ENCODE data around the gene LRCH4.

LRCH4 gene

DNA sequence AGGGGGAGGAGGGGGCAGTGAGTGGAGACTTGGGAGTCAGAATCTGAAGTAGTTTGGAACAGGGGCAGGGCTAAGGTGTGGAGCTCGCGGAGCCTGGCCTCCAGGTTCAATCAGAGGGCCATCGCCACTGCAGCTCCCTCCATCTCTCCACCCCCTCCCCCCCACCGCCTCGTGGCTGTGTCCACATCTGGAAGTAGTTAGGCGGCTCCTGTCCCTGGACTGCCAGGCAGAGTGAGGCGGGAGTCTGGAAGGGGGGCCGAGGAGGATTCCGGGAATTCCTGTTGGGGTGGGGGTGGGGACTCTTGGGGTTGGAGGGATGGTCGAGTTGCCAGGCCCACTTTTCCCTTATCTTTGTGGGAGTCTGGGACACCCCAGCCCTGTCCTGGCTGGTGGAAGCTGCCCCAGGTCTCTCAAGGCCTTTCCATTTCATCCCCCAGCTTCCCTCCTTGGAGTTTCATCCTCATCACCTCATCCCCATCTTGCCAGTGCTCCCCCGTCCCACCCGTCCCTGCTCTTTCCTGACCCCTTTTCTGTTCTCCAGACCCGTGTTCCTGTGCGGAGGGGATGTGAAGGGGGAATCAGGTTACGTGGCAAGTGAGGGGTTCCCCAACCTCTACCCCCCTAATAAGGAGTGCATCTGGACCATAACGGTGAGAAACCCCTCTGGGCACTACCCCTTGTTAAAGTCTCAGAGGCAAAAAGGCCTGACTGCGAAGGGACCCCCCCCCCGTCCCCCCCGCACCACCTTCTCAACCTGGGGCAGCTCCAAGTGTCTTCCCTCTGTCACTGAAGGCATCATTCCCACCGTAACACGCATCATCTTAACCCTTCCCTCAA, 17.2 kb upstream of the LRCH4 start:
- Histone ChIP-seq H3K36me3 (ENCODE audit: control insufficient read depth, insufficient read depth, low read length) (no peaks in the 10 kb centered on the region), H3K9ac (ENCODE audit: low read length) (no peak overlapping the region), H3K27ac (ENCODE audit: low read depth, low read length) (peak overlapping the region; percentile 74), H3K4me1 (ENCODE audit: control insufficient read depth, insufficient read depth, low read length) (peaks cover 2% of the 10 kb centered on the region), H3K4me3 (ENCODE audit: low read length) (peak overlapping the region; percentile 59), H3K27me3 (ENCODE audit: control insufficient read depth, insufficient read depth, low read length) (no peaks in the 10 kb centered on the region)

DNA sequence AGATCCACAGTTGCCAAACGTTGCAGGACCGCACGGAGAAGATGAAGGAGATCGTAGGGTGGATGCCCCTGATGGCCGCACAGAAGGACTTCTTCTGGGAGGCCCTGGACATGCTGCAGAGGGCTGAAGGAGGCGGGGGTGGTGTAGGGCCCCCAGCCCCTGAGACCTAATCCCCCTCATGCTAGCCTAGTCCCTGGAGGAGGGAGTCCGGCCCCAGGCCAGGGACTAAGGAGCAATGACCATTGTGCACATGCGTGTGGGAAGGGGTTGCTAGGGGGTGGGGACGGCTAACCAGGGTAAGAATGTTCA, 14.8 kb upstream of the LRCH4 start:
- H3K4me1 ChIP-seq (ENCODE audit: control insufficient read depth, insufficient read depth, low read length) = peaks cover 2% of the 10 kb centered on the region
- no peaks in the 10 kb centered on the region for H3K36me3 ChIP-seq (ENCODE audit: control insufficient read depth, insufficient read depth, low read length)
- no peak overlapping the region for H3K4me3 ChIP-seq (ENCODE audit: low read length)
- H3K27me3 ChIP-seq (ENCODE audit: control insufficient read depth, insufficient read depth, low read length) = no peaks in the 10 kb centered on the region
- no peak overlapping the region for H3K27ac ChIP-seq (ENCODE audit: low read depth, low read length)
- H3K9ac ChIP-seq (ENCODE audit: low read length) = no peak overlapping the region

DNA sequence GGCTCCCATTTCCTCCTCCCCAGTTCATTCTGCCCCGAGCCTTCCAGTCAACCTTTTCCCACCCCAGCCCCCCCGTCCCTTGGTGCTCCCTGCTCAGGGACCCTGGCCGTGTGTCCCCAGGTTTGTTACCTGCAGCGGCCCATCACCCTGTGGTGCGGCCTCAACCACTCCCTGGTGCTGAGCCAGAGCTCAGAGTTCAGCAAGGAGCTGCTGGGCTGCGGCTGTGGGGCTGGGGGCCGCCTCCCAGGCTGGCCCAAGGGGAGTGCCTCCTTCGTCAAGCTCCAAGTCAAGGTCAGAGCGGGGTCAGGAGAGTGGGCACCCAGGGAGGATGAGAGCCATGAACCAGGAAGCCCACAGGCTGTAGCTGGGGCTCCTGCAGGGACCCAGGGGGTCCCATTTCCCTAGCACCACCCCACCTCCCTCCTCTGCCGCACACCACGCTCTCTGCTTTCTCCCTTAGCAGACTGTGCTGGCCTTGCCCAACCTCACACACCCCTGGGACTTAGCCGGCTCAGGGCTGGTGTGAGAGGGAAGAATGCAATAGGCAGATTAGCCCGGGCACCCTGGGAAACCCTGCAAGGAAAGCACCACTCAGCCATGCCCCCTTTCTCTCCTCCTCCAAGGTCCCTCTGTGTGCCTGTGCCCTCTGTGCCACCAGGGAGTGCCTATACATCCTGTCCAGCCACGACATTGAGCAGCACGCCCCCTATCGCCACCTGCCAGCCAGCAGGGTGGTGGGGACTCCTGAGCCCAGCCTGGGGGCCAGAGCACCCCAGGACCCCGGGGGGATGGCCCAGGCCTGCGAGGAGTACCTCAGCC, 14.2 kb upstream of the LRCH4 start:
- Histone ChIP-seq H3K4me3 (ENCODE audit: low read length) (no peak overlapping the region), H3K4me1 (ENCODE audit: control insufficient read depth, insufficient read depth, low read length) (peaks cover 2% of the 10 kb centered on the region), H3K27ac (ENCODE audit: low read depth, low read length) (no peak overlapping the region), H3K9ac (ENCODE audit: low read length) (no peak overlapping the region), H3K27me3 (ENCODE audit: control insufficient read depth, insufficient read depth, low read length) (no peaks in the 10 kb centered on the region), H3K36me3 (ENCODE audit: control insufficient read depth, insufficient read depth, low read length) (no peaks in the 10 kb centered on the region)

DNA sequence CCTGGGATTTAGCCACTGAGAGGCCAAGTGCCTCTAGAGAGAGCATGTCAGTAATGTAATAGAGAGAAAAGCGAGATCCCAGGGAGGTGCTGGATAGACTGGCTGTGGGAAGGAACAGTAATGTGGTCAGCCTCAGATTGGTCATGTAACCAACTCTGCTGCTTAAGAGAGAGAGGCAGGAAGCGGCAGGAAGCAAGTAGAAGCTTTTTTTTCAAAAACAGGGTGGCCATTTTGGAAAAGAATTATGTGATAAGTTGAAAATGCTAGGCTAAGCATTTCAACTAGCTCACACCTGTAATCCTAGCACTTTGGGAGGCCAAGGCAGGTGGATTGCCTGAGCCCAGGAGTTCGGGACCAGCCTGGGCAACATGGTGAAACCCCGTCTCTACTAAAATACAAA, 12.5 kb upstream of the LRCH4 start:
- Histone ChIP-seq H3K9ac (ENCODE audit: low read length) (no peak overlapping the region), H3K4me1 (ENCODE audit: control insufficient read depth, insufficient read depth, low read length) (no peaks in the 10 kb centered on the region), H3K27me3 (ENCODE audit: control insufficient read depth, insufficient read depth, low read length) (no peaks in the 10 kb centered on the region), H3K27ac (ENCODE audit: low read depth, low read length) (no peak overlapping the region), H3K4me3 (ENCODE audit: low read length) (no peak overlapping the region), H3K36me3 (ENCODE audit: control insufficient read depth, insufficient read depth, low read length) (no peaks in the 10 kb centered on the region)

DNA sequence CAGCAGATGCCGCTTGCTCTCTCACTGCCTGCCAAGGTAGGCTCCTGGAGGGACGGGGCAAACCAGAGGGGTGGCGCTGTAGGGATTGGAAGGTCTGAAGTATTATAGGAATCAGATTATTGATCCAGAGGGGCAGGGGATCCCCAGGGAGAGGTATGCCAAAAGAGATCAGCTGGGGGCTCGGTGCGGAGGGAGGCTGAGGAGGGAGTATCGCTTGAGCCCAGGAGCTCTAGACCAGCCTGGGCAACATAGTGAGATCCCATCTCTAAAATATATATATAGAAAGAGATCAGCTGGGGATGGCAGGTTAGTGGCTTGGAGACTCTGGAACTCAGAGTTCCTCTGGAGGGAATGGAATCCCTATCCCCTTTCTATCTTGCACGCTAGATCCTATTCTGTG, 9.3 kb upstream of the LRCH4 start:
- Histone ChIP-seq H3K4me3 (ENCODE audit: low read length) (no peak overlapping the region), H3K27me3 (ENCODE audit: control insufficient read depth, insufficient read depth, low read length) (peaks cover 2% of the 10 kb centered on the region), H3K27ac (ENCODE audit: low read depth, low read length) (no peak overlapping the region), H3K36me3 (ENCODE audit: control insufficient read depth, insufficient read depth, low read length) (no peaks in the 10 kb centered on the region), H3K4me1 (ENCODE audit: control insufficient read depth, insufficient read depth, low read length) (no peaks in the 10 kb centered on the region), H3K9ac (ENCODE audit: low read length) (no peak overlapping the region)

DNA sequence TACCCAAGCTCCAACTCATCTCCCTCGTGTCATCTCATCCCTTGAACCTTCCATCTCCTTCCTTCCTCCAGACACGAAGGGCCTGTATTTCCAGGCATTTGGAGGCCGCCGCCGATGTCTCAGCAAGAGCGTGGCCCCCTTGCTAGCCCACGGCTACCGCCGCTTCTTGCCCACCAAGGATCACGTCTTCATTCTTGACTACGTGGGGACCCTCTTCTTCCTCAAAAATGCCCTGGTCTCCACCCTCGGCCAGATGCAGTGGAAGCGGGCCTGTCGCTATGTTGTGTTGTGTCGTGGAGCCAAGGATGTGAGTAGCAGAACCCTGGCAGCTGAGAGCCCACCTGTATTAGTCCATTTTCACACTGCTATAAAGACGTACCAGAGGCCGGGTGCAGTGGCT, 5.7 kb upstream of the LRCH4 start:
- Histone ChIP-seq H3K4me3 (ENCODE audit: low read length) (no peak overlapping the region), H3K4me1 (ENCODE audit: control insufficient read depth, insufficient read depth, low read length) (no peaks in the 10 kb centered on the region), H3K36me3 (ENCODE audit: control insufficient read depth, insufficient read depth, low read length) (no peaks in the 10 kb centered on the region), H3K27me3 (ENCODE audit: control insufficient read depth, insufficient read depth, low read length) (peaks cover 3% of the 10 kb centered on the region), H3K9ac (ENCODE audit: low read length) (no peak overlapping the region), H3K27ac (ENCODE audit: low read depth, low read length) (no peak overlapping the region)

DNA sequence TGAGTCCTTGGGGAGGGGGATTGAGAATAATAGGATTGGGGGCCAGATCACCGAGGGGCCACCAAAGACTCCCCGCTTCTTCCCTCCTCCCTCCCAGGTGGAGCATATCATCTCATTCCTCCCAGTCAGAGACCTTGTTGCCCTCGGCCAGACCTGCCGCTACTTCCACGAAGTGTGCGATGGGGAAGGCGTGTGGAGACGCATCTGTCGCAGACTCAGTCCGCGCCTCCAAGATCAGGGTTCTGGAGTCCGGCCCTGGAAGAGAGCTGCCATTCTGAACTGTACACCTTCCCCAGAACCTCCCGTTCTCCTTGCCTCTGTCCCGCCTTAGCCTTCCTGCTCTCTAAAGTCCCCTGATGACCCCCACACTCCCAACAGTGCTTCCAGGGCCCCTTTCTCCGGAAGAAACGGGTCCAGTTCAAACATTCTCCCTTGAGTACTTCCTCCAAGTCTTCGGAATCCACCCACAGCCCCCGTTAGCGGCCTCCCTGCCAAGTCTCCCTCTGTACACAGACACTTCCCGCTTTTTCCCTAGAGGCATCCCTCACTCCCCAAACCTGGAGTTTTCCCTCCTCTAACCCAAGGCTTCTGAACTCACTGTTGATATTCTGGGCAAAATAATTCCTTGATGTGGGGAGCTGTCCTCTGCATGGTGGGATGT, 4.3 kb upstream of the LRCH4 start:
- no peak overlapping the region for H3K9ac ChIP-seq (ENCODE audit: low read length)

DNA sequence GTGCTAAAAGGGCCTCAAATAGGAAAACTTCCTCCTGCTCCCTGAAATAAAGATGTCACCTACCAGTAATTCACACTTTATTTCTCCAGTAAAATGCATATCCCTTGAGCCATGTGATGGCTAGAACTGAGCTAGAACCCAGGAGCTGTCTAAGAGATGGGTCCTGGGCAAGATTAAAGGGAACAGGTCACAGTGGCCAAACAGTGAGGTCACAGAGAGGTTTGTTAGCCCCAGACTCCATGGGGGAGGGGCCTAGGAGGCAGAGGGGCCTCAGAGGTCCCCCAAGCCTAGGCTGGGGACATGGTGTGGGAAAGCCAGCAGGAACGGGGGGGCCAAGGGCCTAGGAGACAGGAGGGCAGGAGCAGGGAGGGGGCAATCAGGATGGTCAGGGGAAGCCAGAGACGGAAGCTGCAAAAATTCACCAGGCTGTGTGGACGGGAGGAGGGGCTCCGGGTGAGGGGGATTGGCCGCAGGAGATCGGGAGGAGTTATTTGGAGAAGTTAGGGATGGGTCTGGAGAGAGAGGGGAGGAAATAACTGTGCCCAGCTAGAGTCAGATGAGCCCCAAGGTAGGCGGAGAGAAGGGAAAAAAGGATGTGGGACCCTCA, 3.5 kb upstream of the LRCH4 start:
- no peak overlapping the region for H3K27ac ChIP-seq (ENCODE audit: low read depth, low read length)
- H3K4me3 ChIP-seq (ENCODE audit: low read length) = peak overlapping the region; percentile 34
- H3K9ac ChIP-seq (ENCODE audit: low read length) = no peak overlapping the region
- no peaks in the 10 kb centered on the region for H3K36me3 ChIP-seq (ENCODE audit: control insufficient read depth, insufficient read depth, low read length)
- peaks cover 3% of the 10 kb centered on the region for H3K27me3 ChIP-seq (ENCODE audit: control insufficient read depth, insufficient read depth, low read length)
- peaks cover 10% of the 10 kb centered on the region for H3K4me1 ChIP-seq (ENCODE audit: control insufficient read depth, insufficient read depth, low read length)

More for the DNA sequence above, 4.3 kb upstream of the LRCH4 start:
- Histone ChIP-seq H3K4me3 (ENCODE audit: low read length) (peak overlapping the region; percentile 34), H3K36me3 (ENCODE audit: control insufficient read depth, insufficient read depth, low read length) (no peaks in the 10 kb centered on the region), H3K27ac (ENCODE audit: low read depth, low read length) (peak overlapping the region; percentile 56), H3K4me1 (ENCODE audit: control insufficient read depth, insufficient read depth, low read length) (peaks cover 3% of the 10 kb centered on the region), H3K27me3 (ENCODE audit: control insufficient read depth, insufficient read depth, low read length) (peaks cover 3% of the 10 kb centered on the region)

DNA sequence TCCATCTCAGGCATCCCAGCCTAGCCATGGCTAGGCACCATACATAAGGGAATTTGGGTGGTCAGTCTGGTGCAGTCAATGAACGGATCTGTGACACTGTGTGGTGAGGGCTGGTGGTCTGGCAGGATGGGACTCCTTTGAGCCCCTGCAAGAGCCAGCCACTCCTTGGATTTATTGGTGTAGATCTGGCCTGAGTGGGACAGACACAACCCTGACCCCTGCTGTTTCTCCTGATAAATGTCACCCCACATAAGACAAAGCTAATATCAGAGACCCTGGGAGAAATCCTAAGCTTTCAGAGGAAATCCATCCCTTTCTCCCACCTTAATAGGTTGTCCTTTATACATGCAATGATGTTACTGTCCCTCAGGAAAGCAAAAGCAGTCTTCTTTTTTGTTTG, 2.5 kb upstream of the LRCH4 start:
- peaks cover 10% of the 10 kb centered on the region for H3K4me1 ChIP-seq (ENCODE audit: control insufficient read depth, insufficient read depth, low read length)
- H3K27ac ChIP-seq (ENCODE audit: low read depth, low read length) = no peak overlapping the region
- H3K27me3 ChIP-seq (ENCODE audit: control insufficient read depth, insufficient read depth, low read length) = peaks cover 3% of the 10 kb centered on the region
- H3K36me3 ChIP-seq (ENCODE audit: control insufficient read depth, insufficient read depth, low read length) = no peaks in the 10 kb centered on the region
- no peak overlapping the region for H3K9ac ChIP-seq (ENCODE audit: low read length)
- no peak overlapping the region for H3K4me3 ChIP-seq (ENCODE audit: low read length)

DNA sequence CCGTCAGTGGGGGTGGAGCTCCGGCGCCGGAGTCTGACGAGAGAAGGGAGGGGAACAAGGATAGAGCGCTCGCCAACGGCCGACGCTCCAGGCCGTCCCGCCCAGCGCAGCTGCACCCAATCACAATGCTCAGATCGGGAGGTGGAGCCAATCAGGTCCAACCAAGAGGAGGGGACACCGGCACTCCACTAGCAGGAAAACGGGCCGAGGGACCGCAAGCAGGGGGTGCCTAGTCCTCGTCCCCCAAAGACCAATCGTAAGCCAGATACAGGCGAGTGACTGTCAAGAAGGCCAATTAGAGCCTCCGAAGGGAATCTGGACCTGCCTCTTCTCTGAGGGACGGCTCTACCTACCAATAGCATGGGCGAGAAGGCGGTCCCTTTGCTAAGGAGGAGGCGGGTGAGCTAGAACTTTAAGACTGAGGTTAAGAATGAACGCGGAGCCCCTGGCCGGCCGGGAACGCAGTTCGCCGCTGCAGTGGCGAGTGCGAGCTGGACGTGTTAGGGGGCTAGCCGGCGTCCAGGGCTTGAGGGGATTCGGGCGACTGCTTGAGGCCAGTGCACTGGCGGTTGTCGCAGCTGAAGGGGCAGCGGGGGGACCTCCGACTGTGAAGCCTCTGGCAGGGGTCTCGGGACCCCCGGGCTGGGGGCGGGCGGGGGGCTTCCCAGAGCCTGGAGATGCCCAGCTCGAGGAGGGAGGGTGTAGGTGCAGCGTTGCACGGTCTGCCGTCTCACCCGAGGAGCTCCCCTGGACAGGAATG, 517 bp upstream of the LRCH4 start, which contains the start of gene FBXO24:
FBXO24 (plus strand) TSS at position 63 of the 760 bp plus-strand sequence; CDS start at position 361, 298 bp downstream.
- Histone ChIP-seq H3K27ac (ENCODE audit: low read depth, low read length) (peak within 1 kb of the TSS; percentile 91), H3K9ac (ENCODE audit: low read length) (peak within 1 kb of the TSS; percentile 87), H3K36me3 (ENCODE audit: control insufficient read depth, insufficient read depth, low read length) (peaks cover 6% of the 10 kb centered on the region), H3K4me3 (ENCODE audit: low read length) (peak within 1 kb of the TSS; percentile 92), H3K4me1 (ENCODE audit: control insufficient read depth, insufficient read depth, low read length) (peaks cover 10% of the 10 kb centered on the region), H3K27me3 (ENCODE audit: control insufficient read depth, insufficient read depth, low read length) (peaks cover 3% of the 10 kb centered on the region)

DNA sequence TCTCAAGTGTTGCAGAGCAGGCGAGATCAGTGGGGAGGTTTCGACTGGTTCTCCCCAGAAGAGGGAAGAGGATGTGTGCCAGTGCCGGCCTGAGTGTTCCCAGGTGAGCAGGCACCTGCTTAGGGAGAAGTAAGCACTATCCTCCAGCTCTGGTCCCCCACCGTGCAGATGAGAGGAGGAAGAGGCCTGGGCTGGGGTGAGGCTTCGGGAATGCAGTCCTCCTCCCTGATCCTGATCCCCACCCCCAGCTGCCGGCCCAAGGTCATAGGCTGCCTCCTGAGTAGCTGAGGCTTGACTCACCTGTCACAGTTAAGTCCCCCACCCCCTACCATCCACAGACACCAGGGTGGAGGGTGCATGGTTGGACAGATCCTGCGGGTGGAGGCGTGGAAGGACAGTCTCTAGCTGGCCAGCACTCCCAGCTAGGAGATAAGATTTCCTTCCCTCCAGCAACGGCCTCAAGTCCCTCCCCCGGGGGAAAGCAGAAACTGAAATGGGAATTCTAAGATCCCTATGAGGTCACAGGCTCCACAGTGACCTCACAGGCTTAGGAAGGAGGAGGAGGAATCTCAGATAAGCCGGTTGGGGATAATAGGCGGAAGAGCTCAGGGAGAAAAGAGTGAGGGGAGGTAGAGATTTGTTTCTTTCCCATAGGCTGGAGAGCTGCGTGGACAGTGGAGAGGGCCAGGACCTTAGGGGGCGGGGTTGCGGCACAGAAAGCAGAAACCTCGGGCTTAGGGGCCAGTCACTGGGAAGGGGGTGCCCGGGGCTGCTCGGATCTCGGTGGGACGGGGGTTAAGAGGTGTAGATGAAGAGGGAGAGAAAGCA, 1.0 kb downstream of the LRCH4 start:
- Histone ChIP-seq H3K9ac (ENCODE audit: low read length) (peak overlapping the region; percentile 87), H3K4me1 (ENCODE audit: control insufficient read depth, insufficient read depth, low read length) (peaks cover 10% of the 10 kb centered on the region), H3K36me3 (ENCODE audit: control insufficient read depth, insufficient read depth, low read length) (peaks cover 20% of the 10 kb centered on the region), H3K27me3 (ENCODE audit: control insufficient read depth, insufficient read depth, low read length) (no peaks in the 10 kb centered on the region), H3K27ac (ENCODE audit: low read depth, low read length) (peak overlapping the region; percentile 91), H3K4me3 (ENCODE audit: low read length) (peak overlapping the region; percentile 92)
